ENCODE results near the gene IFT57. TPM values are rescaled to one million over a fixed set of nuclear protein-coding genes. Genes with fewer than 3 reads are reported as not detected.

IFT57 gene
- total RNA-seq, 1 donor from 2014 or later: 27.5 TPM

GRCh38 chr3:108133858-108134554 lies 88.2 kb downstream of the IFT57 start:
- peaks cover 29% of the 10 kb centered on the region for H3K4me1 ChIP-seq (ENCODE audit: insufficient read depth, low read length)
- no peak for FAIRE-seq
- Mint-ChIP-seq H3K4me1 (ENCODE audit: low read depth, unreplicated experiment) (peaks cover 25% of the 10 kb centered on the region), H3K4me3 (ENCODE audit: unreplicated experiment) (no peak overlapping the region), H3K27ac (ENCODE audit: unreplicated experiment) (no peak overlapping the region), H3K36me3 (ENCODE audit: low read depth, unreplicated experiment) (no peaks in the 10 kb centered on the region), H3K9me3 (ENCODE audit: unreplicated experiment) (no peaks in the 10 kb centered on the region), H3K27me3 (ENCODE audit: low read depth, unreplicated experiment) (no peaks in the 10 kb centered on the region)
- no peak overlapping the region for H3K27ac ChIP-seq (ENCODE audit: low read depth, low read length)
- H4K20me1 ChIP-seq (ENCODE audit: insufficient read depth, low read length): no peaks in the 10 kb centered on the region
- DNase-seq (ENCODE audit: low read depth): no peak
- H2AFZ ChIP-seq (ENCODE audit: low read depth, low read length): no peak overlapping the region
- TF ChIP-seq EZH2 (IDR thresholded peaks at IDR 0.05; ENCODE audit: insufficient read depth, low read length) (no peak), CTCF (IDR thresholded peaks at IDR 0.05; ENCODE audit: insufficient read depth, low read depth, low read length) (no peak)
- H3K27me3 ChIP-seq (ENCODE audit: insufficient read depth, low read length): no peaks in the 10 kb centered on the region
- no peaks in the 10 kb centered on the region for H3K36me3 ChIP-seq (ENCODE audit: insufficient read depth, low read length)
- no peaks in the 10 kb centered on the region for H3K9me3 ChIP-seq (ENCODE audit: insufficient read depth, low read depth, low read length)
- H3K79me2 ChIP-seq (ENCODE audit: insufficient read depth, low read length): no peaks in the 10 kb centered on the region
- no peak overlapping the region for H3K4me3 ChIP-seq (ENCODE audit: insufficient read depth, low read depth, low read length)
- H3K9ac ChIP-seq (ENCODE audit: low read length): no peak overlapping the region
- H3K4me2 ChIP-seq (ENCODE audit: low read length): no peak overlapping the region

DNA sequence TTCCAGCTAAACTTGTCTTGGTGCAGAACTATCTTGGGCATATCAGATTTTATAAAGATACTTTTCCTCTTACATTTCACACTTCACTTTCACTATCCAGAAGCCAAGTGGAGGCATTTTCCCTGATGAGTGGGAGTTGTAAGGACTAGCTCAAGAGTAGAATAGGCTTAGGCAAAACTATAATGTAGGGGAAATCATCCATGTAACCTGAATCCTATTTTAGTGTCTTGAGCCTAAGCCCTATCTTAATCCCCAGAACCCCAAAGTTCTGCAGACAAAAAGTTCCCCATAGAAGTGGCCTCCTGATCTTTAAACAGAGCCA lies 89.2 kb downstream of the IFT57 start:
- H3K27ac ChIP-seq (ENCODE audit: low read depth, low read length): no peak overlapping the region
- no peaks in the 10 kb centered on the region for H3K9me3 ChIP-seq (ENCODE audit: insufficient read depth, low read depth, low read length)
- H3K9ac ChIP-seq (ENCODE audit: low read length): no peak overlapping the region
- TF ChIP-seq EZH2 (IDR thresholded peaks at IDR 0.05; ENCODE audit: insufficient read depth, low read length) (no peak), CTCF (IDR thresholded peaks at IDR 0.05; ENCODE audit: insufficient read depth, low read depth, low read length) (no peak)
- FAIRE-seq: no peak
- H3K27me3 ChIP-seq (ENCODE audit: insufficient read depth, low read length): no peaks in the 10 kb centered on the region
- no peaks in the 10 kb centered on the region for H3K36me3 ChIP-seq (ENCODE audit: insufficient read depth, low read length)
- no peaks in the 10 kb centered on the region for H4K20me1 ChIP-seq (ENCODE audit: insufficient read depth, low read length)
- no peak overlapping the region for H3K4me3 Mint-ChIP-seq (ENCODE audit: unreplicated experiment)
- H3K4me1 Mint-ChIP-seq (ENCODE audit: low read depth, unreplicated experiment): peaks cover 25% of the 10 kb centered on the region
- no peak overlapping the region for H3K27ac Mint-ChIP-seq (ENCODE audit: unreplicated experiment)
- H3K9me3 Mint-ChIP-seq (ENCODE audit: unreplicated experiment): no peaks in the 10 kb centered on the region
- H3K79me2 ChIP-seq (ENCODE audit: insufficient read depth, low read length): no peaks in the 10 kb centered on the region
- H3K4me1 ChIP-seq (ENCODE audit: insufficient read depth, low read length): peaks cover 29% of the 10 kb centered on the region
- no peaks in the 10 kb centered on the region for H3K27me3 Mint-ChIP-seq (ENCODE audit: low read depth, unreplicated experiment)
- no peak for DNase-seq (ENCODE audit: low read depth)
- peak overlapping the region; percentile 56 for H3K4me2 ChIP-seq (ENCODE audit: low read length)
- H3K4me3 ChIP-seq (ENCODE audit: insufficient read depth, low read depth, low read length): no peak overlapping the region
- H2AFZ ChIP-seq (ENCODE audit: low read depth, low read length): no peak overlapping the region
- no peaks in the 10 kb centered on the region for H3K36me3 Mint-ChIP-seq (ENCODE audit: low read depth, unreplicated experiment)

GRCh38 chr3:108131475-108132134 lies 90.6 kb downstream of the IFT57 start:
- Histone ChIP-seq H2AFZ (ENCODE audit: low read depth, low read length) (no peak overlapping the region), H3K9me3 (ENCODE audit: insufficient read depth, low read depth, low read length) (no peaks in the 10 kb centered on the region), H3K4me1 (ENCODE audit: insufficient read depth, low read length) (peaks cover 29% of the 10 kb centered on the region), H3K36me3 (ENCODE audit: insufficient read depth, low read length) (no peaks in the 10 kb centered on the region), H3K27ac (ENCODE audit: low read depth, low read length) (peak overlapping the region; percentile 90), H3K4me2 (ENCODE audit: low read length) (peak overlapping the region; percentile 71), H3K9ac (ENCODE audit: low read length) (peak overlapping the region; percentile 64), H3K79me2 (ENCODE audit: insufficient read depth, low read length) (no peaks in the 10 kb centered on the region), H4K20me1 (ENCODE audit: insufficient read depth, low read length) (no peaks in the 10 kb centered on the region), H3K27me3 (ENCODE audit: insufficient read depth, low read length) (no peaks in the 10 kb centered on the region), H3K4me3 (ENCODE audit: insufficient read depth, low read depth, low read length) (peak overlapping the region; percentile 18)
- DNase-seq (ENCODE audit: low read depth): no peak
- no peak for FAIRE-seq
- H3K4me3 Mint-ChIP-seq (ENCODE audit: unreplicated experiment): no peak overlapping the region
- H3K27me3 Mint-ChIP-seq (ENCODE audit: low read depth, unreplicated experiment): no peaks in the 10 kb centered on the region
- no peaks in the 10 kb centered on the region for H3K9me3 Mint-ChIP-seq (ENCODE audit: unreplicated experiment)
- H3K27ac Mint-ChIP-seq (ENCODE audit: unreplicated experiment): peak overlapping the region; percentile 13
- no peaks in the 10 kb centered on the region for H3K36me3 Mint-ChIP-seq (ENCODE audit: low read depth, unreplicated experiment)
- TF ChIP-seq CTCF (IDR thresholded peaks at IDR 0.05; ENCODE audit: insufficient read depth, low read depth, low read length): no peak
- TF ChIP-seq EZH2 (IDR thresholded peaks at IDR 0.05; ENCODE audit: insufficient read depth, low read length): no peak
- H3K4me1 Mint-ChIP-seq (ENCODE audit: low read depth, unreplicated experiment): peaks cover 29% of the 10 kb centered on the region
